ENCODE data around the gene ELMOD1.
"Not testable (repeated sequence)": the region's sequence is repeated elsewhere in the genome, so short reads cannot be mapped to it uniquely, and the experiment has no call there.

ELMOD1 gene

DNA sequence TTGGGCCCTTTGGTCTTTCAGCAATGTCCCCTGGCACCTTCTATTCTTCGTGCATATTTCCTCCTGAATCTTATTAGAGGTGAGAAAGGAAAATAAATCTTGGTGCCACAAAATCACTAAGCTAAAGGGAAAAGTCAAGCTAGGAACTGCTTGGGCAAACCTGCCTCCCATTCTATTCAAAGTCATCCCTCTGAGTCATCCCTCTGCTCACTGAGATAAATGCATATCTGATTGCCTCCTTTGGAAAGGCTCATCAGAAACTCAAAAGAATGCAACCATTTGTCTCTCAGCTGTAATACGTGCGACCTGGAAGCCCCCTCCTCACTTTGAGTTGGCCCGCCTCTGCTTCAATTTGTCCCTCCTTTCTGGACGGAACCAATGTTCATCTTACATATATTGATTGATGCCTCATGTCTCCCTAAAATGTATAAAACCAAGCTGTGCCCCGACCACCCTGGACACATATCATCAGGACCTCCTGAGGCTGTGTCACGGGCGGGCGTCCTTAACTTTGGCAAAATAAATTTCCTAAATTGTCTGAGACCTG is 24.9 kb upstream of the ELMOD1 start:
- Histone ChIP-seq H3K4me3 (ENCODE audit: low read length) (peak overlapping the region; percentile 88), H3K9ac (ENCODE audit: low read length) (peak overlapping the region; percentile 79)
- not testable (repeated sequence) for H3K27me3 ChIP-seq (ENCODE audit: control insufficient read depth, insufficient read depth, low read length); H3K4me1 ChIP-seq (ENCODE audit: control insufficient read depth, insufficient read depth, low read length); H3K36me3 ChIP-seq (ENCODE audit: control insufficient read depth, insufficient read depth, low read length); H3K9me3 ChIP-seq (ENCODE audit: control insufficient read depth, low read length)

DNA sequence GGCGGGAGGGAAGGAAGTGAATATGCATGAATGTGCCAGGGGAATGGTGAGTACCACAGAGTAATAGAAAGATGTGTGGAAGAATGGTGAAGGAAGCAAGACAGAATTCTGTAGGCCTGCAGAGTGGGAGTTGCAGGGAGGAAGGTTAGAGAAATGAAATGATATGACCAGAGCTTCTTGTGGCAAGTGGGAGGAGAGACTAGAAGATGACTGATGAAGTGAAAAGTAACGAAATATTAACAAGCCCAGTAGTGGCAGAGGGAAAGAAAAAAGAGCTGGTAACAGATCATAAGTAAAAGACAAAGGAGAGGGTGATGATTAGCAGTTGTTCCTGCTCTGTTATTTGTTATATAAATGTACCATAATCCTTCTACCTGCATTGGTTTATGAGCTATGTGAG is 24.4 kb upstream of the ELMOD1 start:
- Histone ChIP-seq H3K9ac (ENCODE audit: low read length) (no peak overlapping the region), H3K9me3 (ENCODE audit: control insufficient read depth, low read length) (no peaks in the 10 kb centered on the region), H3K4me3 (ENCODE audit: low read length) (no peak overlapping the region), H3K36me3 (ENCODE audit: control insufficient read depth, insufficient read depth, low read length) (no peaks in the 10 kb centered on the region), H3K4me1 (ENCODE audit: control insufficient read depth, insufficient read depth, low read length) (peaks cover 5% of the 10 kb centered on the region), H3K27me3 (ENCODE audit: control insufficient read depth, insufficient read depth, low read length) (no peaks in the 10 kb centered on the region)

DNA sequence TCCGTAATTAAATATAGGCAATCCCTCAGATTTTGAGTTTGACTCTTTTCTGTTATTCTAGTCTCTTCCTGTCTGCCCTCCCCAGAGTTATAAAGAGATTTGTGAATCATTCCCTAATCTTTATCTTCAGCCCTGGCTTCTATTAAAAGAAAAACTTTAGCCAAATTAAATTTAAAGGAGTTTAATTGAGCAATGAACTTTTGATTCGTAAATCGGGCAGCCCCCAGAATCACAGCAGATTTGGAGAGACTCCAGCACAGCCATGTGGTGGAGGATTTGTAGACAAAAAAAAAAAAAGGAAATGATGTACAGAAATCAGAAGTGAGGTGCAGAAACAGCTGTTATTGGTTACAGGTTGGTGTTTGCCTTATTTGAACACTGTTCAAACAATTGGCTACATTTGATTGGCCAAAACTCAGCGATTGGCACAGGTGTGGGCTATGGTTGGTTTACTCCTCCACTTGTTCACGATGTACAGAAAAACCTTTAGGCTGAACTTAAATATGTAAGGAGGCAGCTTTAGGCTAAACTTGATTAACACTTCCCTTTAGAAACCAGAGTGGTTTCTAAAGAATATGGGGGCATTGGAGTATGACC is 23.1 kb upstream of the ELMOD1 start:
- Histone ChIP-seq H3K4me1 (ENCODE audit: control insufficient read depth, insufficient read depth, low read length) (peaks cover 5% of the 10 kb centered on the region), H3K27me3 (ENCODE audit: control insufficient read depth, insufficient read depth, low read length) (no peaks in the 10 kb centered on the region), H3K9ac (ENCODE audit: low read length) (no peak overlapping the region), H3K9me3 (ENCODE audit: control insufficient read depth, low read length) (no peaks in the 10 kb centered on the region), H3K36me3 (ENCODE audit: control insufficient read depth, insufficient read depth, low read length) (no peaks in the 10 kb centered on the region), H3K4me3 (ENCODE audit: low read length) (no peak overlapping the region)

DNA sequence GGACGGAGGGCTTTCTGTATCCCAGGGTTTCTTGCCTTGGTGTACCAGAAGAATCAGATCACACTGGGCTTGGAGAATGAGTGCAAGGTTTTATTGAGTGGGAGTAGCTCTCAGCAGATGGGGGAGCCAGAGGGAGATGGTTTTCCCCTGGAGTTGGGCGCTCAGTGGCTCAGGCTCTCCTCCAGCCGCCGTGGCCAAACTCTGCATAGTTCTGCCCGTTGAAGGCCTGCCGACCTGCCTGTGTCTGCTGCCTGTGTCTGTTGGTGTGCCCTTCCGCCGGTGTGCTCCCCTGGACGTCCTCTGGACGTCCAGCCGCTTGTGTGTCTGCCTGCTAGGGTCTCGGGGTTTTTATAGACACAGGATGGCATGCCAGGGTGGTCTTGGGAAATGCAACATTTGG is 20.9 kb upstream of the ELMOD1 start:
- no peaks in the 10 kb centered on the region for H3K4me1 ChIP-seq (ENCODE audit: control insufficient read depth, insufficient read depth, low read length)
- no peaks in the 10 kb centered on the region for H3K27me3 ChIP-seq (ENCODE audit: control insufficient read depth, insufficient read depth, low read length)
- H3K36me3 ChIP-seq (ENCODE audit: control insufficient read depth, insufficient read depth, low read length) = no peaks in the 10 kb centered on the region
- no peaks in the 10 kb centered on the region for H3K9me3 ChIP-seq (ENCODE audit: control insufficient read depth, low read length)
- H3K4me3 ChIP-seq (ENCODE audit: low read length) = no peak overlapping the region
- H3K9ac ChIP-seq (ENCODE audit: low read length) = no peak overlapping the region

DNA sequence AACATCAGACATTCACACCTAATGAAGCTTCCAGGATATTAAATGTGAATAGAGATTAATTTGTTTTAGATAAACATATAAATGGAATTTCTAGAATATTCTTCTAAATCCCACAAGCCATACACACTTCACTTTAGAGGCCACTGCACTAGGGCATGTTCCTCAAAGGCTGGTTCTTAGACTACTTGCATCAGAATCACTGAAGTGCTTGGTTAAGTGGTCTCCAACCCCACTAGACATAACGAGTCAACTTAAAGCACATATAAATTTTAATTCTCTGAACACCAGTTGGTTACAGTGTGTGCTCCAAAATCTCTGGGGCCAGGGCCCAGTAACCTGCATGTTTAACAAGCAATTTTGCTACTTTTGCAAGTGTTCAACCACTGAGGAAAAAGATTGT is 17.5 kb upstream of the ELMOD1 start:
- H3K4me1 ChIP-seq (ENCODE audit: control insufficient read depth, insufficient read depth, low read length) = no peaks in the 10 kb centered on the region
- no peak overlapping the region for H3K9ac ChIP-seq (ENCODE audit: low read length)
- H3K9me3 ChIP-seq (ENCODE audit: control insufficient read depth, low read length) = no peaks in the 10 kb centered on the region
- no peaks in the 10 kb centered on the region for H3K27me3 ChIP-seq (ENCODE audit: control insufficient read depth, insufficient read depth, low read length)
- no peaks in the 10 kb centered on the region for H3K36me3 ChIP-seq (ENCODE audit: control insufficient read depth, insufficient read depth, low read length)
- no peak overlapping the region for H3K4me3 ChIP-seq (ENCODE audit: low read length)

DNA sequence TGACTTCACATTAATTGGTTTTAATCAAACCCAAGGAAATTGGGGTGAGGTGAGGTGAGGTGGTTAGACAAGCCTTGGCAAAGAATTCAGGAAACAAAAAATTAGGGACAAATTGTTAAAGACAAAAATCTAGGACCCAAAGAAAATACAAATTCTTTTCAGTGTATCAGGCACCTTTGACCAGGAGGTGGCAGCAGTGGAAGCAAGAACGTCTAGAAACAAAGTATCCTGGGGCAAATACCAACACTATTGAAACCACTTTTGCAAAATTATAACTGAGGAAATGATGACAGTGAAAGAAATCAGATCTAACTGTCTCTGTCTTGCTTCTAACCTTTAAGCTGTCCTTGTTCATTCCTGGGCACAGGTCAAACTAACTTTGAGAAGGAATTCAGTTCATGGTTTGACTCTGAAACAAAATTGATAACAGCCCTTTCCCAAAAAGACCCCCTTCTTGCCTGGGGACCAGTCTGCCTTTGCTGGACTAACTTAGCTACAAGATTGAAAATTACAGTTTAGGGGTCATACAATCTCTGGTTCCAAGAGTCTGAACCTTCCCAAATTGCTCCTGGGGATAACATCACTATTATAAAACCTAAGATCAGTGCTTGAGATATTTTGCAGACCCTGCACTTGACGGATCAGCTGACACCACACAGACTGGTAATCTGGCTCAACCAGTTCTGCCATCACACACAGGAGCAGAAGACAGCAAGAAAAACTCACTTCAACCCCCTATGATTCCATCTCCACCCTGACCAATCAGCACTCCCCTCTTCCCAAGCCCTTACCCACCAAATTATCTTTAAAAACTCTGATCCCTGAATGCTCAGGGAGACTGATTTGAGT is 14.2 kb upstream of the ELMOD1 start:
- not testable (repeated sequence) for H3K4me1 ChIP-seq (ENCODE audit: control insufficient read depth, insufficient read depth, low read length); H3K4me3 ChIP-seq (ENCODE audit: low read length); H3K27me3 ChIP-seq (ENCODE audit: control insufficient read depth, insufficient read depth, low read length); H3K9ac ChIP-seq (ENCODE audit: low read length); H3K36me3 ChIP-seq (ENCODE audit: control insufficient read depth, insufficient read depth, low read length); H3K9me3 ChIP-seq (ENCODE audit: control insufficient read depth, low read length)

DNA sequence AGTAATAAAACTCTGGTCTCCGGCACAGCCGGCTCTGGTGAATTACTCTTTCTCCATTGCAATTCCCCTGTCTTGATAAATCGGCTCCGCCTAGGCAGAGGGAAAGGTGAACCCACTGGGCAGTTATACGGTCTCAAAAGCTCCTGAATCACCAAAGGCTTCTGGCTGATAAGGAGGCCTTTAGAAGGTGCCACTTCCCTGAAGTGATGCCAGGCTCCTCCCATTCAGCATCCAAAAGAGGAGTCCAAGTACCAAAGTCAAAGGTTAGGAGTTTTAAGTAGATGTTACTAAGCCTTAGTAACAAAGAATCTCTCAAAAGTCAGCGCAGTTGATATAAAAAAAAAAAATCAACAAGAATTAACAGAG is 13.6 kb upstream of the ELMOD1 start:
- Histone ChIP-seq H3K27me3 (ENCODE audit: control insufficient read depth, insufficient read depth, low read length) (no peaks in the 10 kb centered on the region), H3K36me3 (ENCODE audit: control insufficient read depth, insufficient read depth, low read length) (no peaks in the 10 kb centered on the region), H3K4me1 (ENCODE audit: control insufficient read depth, insufficient read depth, low read length) (no peaks in the 10 kb centered on the region), H3K4me3 (ENCODE audit: low read length) (no peak overlapping the region), H3K9ac (ENCODE audit: low read length) (no peak overlapping the region), H3K9me3 (ENCODE audit: control insufficient read depth, low read length) (no peaks in the 10 kb centered on the region)

DNA sequence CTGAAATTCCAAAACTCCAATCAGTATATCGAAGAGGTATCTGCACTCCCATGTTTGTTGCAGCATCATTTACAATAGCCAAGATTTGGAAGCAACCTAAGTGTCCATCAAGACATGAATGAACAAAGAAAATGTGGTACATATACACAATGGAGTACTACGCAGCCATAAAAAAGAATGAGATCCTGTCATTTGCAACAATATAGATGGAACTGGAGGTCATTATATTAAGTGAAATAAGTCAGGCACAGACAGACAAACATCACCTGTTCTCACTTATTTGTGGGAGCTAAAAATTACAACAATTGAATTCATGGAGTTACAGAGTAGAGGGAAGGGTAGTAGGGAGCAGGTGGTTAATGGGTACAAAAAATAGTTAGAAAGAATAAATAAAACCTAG is 11.8 kb upstream of the ELMOD1 start:
- H3K9ac ChIP-seq (ENCODE audit: low read length); H3K27me3 ChIP-seq (ENCODE audit: control insufficient read depth, insufficient read depth, low read length): not testable (repeated sequence)

DNA sequence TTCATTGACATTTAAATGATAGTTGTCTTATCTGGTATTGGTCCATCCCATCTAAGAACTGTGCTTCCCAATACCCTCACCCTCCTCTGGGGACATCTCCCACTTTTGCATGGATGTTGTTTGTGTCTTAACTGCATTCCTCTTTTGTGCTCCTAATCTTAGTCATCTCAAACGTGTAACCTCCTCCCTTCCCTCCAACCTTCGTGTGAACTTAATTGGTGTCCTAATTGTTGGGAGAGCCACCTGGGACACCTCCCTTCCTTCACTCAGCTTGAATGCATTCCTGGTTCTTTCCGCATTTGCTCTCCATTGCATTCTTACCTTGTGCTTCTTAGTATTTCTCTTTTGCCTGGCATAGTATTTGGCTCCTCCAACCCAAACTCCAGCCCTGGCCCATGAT is 9.8 kb upstream of the ELMOD1 start:
- Histone ChIP-seq H3K9me3 (ENCODE audit: control insufficient read depth, low read length) (no peaks in the 10 kb centered on the region), H3K4me3 (ENCODE audit: low read length) (no peak overlapping the region), H3K36me3 (ENCODE audit: control insufficient read depth, insufficient read depth, low read length) (no peaks in the 10 kb centered on the region), H3K27me3 (ENCODE audit: control insufficient read depth, insufficient read depth, low read length) (no peaks in the 10 kb centered on the region), H3K9ac (ENCODE audit: low read length) (no peak overlapping the region), H3K4me1 (ENCODE audit: control insufficient read depth, insufficient read depth, low read length) (no peaks in the 10 kb centered on the region)

More for the DNA sequence above, 11.8 kb upstream of the ELMOD1 start:
- not testable (repeated sequence) for H3K9me3 ChIP-seq (ENCODE audit: control insufficient read depth, low read length); H3K4me1 ChIP-seq (ENCODE audit: control insufficient read depth, insufficient read depth, low read length); H3K4me3 ChIP-seq (ENCODE audit: low read length); H3K36me3 ChIP-seq (ENCODE audit: control insufficient read depth, insufficient read depth, low read length)

DNA sequence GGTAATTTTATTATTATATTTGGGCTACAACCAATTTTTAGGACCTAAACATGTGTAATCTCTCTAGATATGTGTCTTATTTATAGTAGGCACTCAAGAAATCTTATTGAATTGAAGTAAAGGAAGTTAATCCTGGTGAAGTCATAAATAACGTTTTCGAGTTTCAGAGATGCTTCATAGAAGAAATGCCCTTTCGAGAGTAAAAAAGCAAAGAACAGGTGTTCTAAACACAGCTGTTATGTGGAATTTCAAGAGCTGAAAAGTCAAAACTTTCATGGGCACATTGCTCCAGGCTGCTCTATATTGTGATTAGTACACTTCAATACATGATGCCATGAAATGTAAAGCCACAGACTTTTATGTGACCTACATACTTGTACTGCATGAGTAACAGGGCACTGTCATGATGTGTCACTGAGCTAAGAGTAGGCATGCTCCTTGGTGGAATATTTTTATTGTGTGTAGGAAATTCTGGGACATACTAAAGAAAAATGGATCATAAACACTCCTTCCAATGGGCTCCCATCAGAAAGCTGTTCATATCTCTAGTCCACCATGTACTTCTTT is 7.2 kb upstream of the ELMOD1 start:
- H3K9me3 ChIP-seq (ENCODE audit: control insufficient read depth, low read length) = no peaks in the 10 kb centered on the region
- no peaks in the 10 kb centered on the region for H3K4me1 ChIP-seq (ENCODE audit: control insufficient read depth, insufficient read depth, low read length)
- no peak overlapping the region for H3K9ac ChIP-seq (ENCODE audit: low read length)
- no peak overlapping the region for H3K4me3 ChIP-seq (ENCODE audit: low read length)
- H3K27me3 ChIP-seq (ENCODE audit: control insufficient read depth, insufficient read depth, low read length) = peaks cover 11% of the 10 kb centered on the region
- H3K36me3 ChIP-seq (ENCODE audit: control insufficient read depth, insufficient read depth, low read length) = no peaks in the 10 kb centered on the region

DNA sequence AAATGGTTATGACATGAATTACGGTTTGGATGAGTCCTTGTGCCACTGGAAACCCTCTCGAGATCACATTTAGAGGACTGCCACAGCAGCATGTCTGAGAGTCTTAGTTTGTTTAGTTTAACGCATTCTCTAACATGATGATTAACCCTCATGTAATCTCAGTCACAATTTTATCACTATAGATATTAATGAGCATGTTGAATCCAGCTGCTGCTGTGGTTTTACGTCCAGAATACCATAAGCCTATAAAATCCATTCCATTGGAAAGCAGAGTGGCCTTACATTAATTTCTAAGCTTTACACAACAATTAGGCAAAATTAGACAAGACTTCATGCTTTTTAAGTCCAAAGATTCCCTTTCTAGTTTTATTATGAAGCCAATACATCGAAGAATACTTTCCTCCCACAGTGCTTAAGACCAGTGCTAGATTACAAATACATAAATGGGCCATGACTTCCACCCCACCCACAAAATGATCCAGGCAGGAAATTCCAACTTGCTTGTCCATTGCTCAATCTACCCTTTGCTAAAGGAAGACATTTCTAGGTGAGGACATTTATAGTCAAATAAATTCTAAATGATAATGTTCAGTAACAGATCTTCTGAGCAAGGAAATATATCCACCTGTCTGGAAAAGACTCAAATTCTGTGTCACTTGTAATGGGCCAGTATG is 3.5 kb upstream of the ELMOD1 start:
- peaks cover 37% of the 10 kb centered on the region for H3K27me3 ChIP-seq (ENCODE audit: control insufficient read depth, insufficient read depth, low read length)
- peaks cover 4% of the 10 kb centered on the region for H3K4me1 ChIP-seq (ENCODE audit: control insufficient read depth, insufficient read depth, low read length)
- no peaks in the 10 kb centered on the region for H3K36me3 ChIP-seq (ENCODE audit: control insufficient read depth, insufficient read depth, low read length)
- no peak overlapping the region for H3K4me3 ChIP-seq (ENCODE audit: low read length)
- no peak overlapping the region for H3K9ac ChIP-seq (ENCODE audit: low read length)
- no peaks in the 10 kb centered on the region for H3K9me3 ChIP-seq (ENCODE audit: control insufficient read depth, low read length)
